ENCODE measurements around the gene DSTYK.

Gene DSTYK

DNA sequence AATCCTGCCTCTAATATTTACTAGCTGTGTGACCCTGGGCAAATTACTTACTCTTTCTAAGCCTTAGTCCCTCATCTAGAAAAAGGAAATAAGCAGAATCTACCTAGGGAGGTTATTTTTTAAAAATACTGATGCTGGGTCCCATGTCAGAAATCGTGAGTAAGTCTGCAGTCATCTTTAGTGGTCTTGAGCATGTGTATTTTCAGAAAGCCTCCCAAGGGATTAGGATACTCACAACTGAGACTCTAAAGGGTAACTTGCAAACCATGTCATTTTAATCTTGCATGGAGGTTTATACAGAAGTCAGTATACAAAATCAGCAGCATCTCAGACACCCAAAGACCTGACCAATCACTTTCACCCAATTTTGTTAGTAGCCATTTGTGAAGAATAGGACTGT lies 43.2 kb downstream of the DSTYK start:
- TF ChIP-seq GATA1 (IDR thresholded peaks at IDR 0.05; ENCODE audit: low read depth, low read length) = no peak
- TF ChIP-seq POLR2A (IDR thresholded peaks at IDR 0.05; ENCODE audit: low read length) = no peak
- DNase-seq = no peak

GRCh38 chr1:205162301-205162700 lies 49.2 kb downstream of the DSTYK start:
- DNase-seq = no peak
- TF ChIP-seq GATA1 (IDR thresholded peaks at IDR 0.05; ENCODE audit: low read depth, low read length) = no peak
- no peak for TF ChIP-seq POLR2A (IDR thresholded peaks at IDR 0.05; ENCODE audit: low read length)

GRCh38 chr1:205161076-205161475 lies 50.4 kb downstream of the DSTYK start:
- no peak for DNase-seq
- TF ChIP-seq GATA1 (IDR thresholded peaks at IDR 0.05; ENCODE audit: low read depth, low read length) = no peak

DNA sequence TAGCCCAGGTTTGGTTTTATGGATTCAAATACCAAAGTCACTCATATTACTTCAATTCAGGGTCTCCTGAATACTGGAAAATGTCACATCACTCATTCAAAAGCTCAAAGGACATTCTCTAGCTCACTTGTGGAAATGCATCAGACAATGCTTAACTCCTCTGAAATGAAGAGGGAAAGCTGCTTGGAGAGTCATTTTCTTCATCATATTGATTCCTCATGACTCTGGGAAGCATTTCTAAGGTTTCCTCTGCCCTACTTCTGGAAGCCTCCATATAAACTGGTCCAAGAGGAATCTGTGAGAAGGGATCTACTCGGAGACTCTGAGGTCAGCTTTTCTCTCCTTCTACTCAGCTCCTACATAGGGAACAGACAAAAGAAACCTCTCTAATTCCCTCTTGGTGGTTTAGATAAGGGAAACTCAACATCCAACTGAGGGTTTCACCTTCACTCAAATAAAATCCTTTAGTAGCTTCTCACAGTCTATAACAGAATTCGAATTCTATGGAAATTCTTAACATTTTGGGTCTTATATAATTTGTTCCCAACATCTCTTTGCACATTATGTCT lies 53.4 kb downstream of the DSTYK start:
- TF ChIP-seq GATA1 (IDR thresholded peaks at IDR 0.05; ENCODE audit: low read depth, low read length) (no peak), POLR2A (IDR thresholded peaks at IDR 0.05; ENCODE audit: low read length) (no peak)
- DNase-seq = no peak

DNA sequence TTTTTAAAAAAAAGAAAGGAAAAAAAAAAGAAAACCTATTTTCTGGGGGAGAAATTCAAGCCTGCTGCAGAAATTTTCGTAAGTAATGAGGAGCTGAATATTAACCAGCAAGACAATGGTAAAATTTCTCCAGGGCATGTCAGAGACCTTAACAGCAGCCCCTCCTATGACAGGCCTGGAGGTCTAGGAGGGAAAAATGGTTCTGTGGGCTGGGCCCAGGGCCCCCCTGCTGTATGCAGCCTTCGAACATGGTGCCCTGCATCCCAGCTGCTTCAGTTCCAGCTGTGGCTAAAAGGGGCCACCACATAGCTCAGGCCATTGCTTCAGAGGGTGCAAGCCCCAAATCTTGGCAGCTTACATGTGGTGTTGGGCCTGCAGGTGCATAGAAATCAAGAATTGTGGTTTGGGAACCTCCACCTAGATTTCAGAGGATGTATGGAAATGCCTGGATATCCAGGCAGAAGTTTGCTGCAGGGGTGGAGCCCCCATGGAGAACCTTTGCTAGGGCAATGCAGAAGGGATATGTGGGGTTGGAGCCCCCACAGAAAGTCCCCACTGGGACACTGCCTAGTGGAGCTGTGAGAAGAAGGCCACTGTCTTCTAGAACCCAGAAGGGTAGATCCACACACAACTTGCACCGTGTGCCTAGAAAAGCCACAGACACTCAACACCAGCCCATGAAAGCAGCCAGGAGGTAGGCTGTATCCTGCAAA lies 55.7 kb downstream of the DSTYK start:
- peak; percentile 28 to 47 for DNase-seq

DNA sequence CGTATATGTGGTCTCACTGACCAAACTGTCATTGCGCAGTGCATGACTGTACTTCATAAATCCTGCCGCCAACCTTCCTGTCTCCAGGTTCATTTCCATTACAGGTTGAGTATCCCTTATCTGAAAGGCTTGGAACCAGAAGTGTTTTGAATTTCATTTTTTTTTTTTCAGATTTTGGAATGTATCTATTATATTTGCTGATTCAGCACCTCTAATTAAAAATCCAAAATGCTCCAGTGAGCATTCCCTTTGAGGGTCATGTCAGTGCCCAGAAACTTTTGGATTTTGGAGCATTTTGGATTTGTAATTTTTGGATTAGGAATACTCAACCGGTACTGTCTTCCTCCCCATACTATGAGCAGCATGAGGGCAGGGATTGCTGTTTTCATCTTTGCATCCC lies 59.0 kb downstream of the DSTYK start:
- no peak for DNase-seq
- TF ChIP-seq GATA1 (IDR thresholded peaks at IDR 0.05; ENCODE audit: low read depth, low read length) (no peak), POLR2A (IDR thresholded peaks at IDR 0.05; ENCODE audit: low read length) (no peak)

- TF ChIP-seq GATA1 (IDR thresholded peaks at IDR 0.05; ENCODE audit: low read depth, low read length) (no peak), POLR2A (IDR thresholded peaks at IDR 0.05; ENCODE audit: low read length) (no peak)
- no peak for DNase-seq
Observed at GRCh38 chr1:205150651-205151428, 60.7 kb downstream of the DSTYK start.

- TF ChIP-seq POLR2A (IDR thresholded peaks at IDR 0.05; ENCODE audit: low read length) = no peak
- no peak for TF ChIP-seq GATA1 (IDR thresholded peaks at IDR 0.05; ENCODE audit: low read depth, low read length)
- DNase-seq = peak in 1 of 2 experiments; percentile 29
Observed at GRCh38 chr1:205147191-205147835, 64.2 kb downstream of the DSTYK start.

DNA sequence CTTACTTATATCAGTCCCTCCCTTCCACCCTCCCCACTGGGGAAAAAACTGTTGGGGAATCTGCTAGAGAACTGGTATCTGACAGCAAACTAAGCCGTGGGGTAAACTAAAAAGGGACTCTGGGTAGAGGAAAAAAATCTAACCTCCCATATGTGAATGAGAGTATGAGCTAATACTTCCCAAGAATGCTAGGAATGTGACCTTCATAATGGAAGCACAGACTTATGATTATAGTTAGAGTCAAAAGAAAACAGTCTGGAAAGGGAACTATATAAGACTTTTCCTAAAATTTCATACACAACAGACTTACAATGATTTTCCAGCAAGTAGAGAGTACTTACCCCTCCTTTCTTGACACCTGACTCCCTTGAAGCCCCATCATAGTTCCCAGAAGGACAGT lies 66.8 kb downstream of the DSTYK start:
- no peak for TF ChIP-seq GATA1 (IDR thresholded peaks at IDR 0.05; ENCODE audit: low read depth, low read length)
- no peak for TF ChIP-seq POLR2A (IDR thresholded peaks at IDR 0.05; ENCODE audit: low read length)
- no peak for DNase-seq

DNA sequence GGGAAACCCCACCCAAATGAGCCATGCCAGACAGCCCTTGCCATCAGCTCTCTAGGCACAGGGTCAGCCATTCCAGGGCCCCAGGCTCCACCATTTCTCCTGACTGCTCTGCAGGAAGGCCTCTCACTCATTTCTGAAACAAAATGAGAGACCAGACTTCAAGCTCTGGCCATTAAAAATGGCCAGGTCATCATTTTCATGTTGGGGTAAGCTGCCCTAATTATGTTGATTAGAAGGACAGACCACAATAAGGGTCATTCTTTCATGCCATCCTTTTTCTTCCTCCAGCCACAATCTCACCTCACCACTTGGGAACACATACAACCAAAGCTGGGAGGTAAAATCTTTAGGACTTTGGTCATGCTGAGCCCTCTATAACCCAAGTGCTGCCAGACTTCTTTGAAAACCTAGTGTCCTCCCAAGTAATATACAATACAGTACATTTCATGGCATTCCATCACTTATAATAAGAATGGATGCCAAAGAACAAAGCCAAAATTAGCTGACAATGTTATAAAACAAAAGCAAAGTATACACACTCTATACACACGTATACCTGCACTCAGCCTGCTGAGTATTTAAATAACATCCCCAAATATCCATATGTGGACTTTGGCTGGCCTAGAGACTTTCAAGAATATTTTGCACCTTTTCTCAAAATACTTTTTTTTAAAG lies 67.3 kb downstream of the DSTYK start:
- TF ChIP-seq GATA1 (IDR thresholded peaks at IDR 0.05; ENCODE audit: low read depth, low read length) (no peak), POLR2A (IDR thresholded peaks at IDR 0.05; ENCODE audit: low read length) (no peak)
- no peak for DNase-seq

GRCh38 chr1:205142102-205142469 lies 69.4 kb downstream of the DSTYK start:
- DNase-seq = peak; percentile 60 to 71
- TF ChIP-seq GATA1 (IDR thresholded peaks at IDR 0.05; ENCODE audit: low read depth, low read length) = no peak
- TF ChIP-seq POLR2A (IDR thresholded peaks at IDR 0.05; ENCODE audit: low read length) = no peak

DNA sequence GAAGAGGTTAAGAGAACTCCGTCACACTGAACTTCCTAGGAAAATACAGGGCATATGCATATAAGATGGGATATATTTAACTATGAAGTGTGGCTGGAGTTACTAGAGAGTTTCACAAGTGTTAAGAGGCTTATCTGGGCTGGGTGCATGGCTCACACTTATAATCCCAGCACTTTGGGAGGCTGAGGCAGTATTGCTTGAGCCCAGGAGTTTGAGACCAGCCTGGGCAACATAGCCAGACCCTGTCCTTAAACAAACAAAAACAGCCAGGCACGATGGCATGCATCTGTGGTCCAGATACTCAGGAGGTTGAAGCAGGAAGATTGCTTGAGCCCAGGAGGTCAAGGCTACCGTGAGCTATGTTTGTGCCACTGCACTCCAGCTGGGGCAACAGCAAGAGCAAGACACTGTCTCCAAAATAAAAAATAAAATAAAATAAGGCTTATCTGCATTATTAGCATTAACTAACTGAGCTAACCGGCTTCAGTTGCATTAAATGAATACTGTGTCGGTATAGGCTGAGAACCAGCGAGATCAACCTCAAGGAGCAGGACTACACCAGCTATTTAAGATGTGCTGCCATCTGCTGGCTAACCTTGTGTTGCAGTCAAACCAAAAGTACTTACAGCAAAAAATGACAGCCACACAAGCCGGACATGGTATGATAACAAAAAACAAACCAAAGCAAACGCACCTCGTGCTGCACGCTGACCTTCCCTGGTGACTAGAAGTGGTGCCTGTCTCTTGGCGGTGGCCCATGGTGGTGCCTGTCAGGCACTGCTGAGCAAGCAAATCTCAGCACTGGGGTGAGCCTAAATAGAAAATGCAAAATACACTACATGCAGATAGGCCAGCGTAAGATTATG lies 70.0 kb downstream of the DSTYK start:
- peak; percentile 91 to 92 for DNase-seq
- TF ChIP-seq GATA1 (IDR thresholded peaks at IDR 0.05; ENCODE audit: low read depth, low read length) (no peak), POLR2A (IDR thresholded peaks at IDR 0.05; ENCODE audit: low read length) (no peak)

GRCh38 chr1:205140113-205140512 lies 71.4 kb downstream of the DSTYK start:
- TF ChIP-seq GATA1 (IDR thresholded peaks at IDR 0.05; ENCODE audit: low read depth, low read length) (no peak), POLR2A (IDR thresholded peaks at IDR 0.05; ENCODE audit: low read length) (no peak)
- no peak for DNase-seq
